ENCODE measurements around the gene TCEA3.

DNA sequence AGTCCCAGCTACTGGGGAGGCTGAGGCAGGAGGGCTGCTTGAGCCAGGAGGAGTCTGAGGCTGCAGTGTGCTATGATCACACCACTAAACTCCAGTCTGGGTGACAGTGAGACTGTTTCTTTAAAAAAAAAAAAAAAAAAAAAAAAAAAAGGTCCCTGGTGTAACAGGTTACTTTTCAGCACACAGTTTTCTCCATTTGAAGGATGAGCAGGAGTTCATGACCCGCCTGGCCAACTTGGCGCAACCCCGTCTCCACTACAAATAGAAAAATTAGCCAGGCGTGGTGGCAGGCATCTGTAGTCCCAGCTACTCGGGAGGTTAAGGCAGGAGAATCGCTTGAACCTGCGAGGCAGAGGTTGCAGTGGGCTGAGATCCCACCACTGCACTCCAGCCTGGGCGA lies 92.8 kb downstream of the TCEA3 start:
- TF ChIP-seq POLR2AphosphoS5 (IDR thresholded peaks at IDR 0.05; ENCODE audit: low read depth, low read length) (no peak), POLR2A (IDR thresholded peaks at IDR 0.05; ENCODE audit: low read depth, low read length) (no peak), TAF1 (IDR thresholded peaks at IDR 0.05; ENCODE audit: borderline replicate concordance, low read depth, low read length) (no peak)
